Stomach (tissue), 9 donors: ENCODE measurements around the gene TF. TPM values are rescaled to one million over a fixed set of nuclear protein-coding genes. Genes with fewer than 3 reads are reported as not detected.

Source experiments
- DNase-seq, 2 donors: peaks; one replicate each; pipeline versions ENCODE4 v3.0.0 to v3.0.0-alpha.2; 2013 to 2019
- H3K27ac ChIP-seq, 5 donors: fragments of 200-600 bp in 4 of 5; sonication (generic) in 4 of 5; one replicate each; pipeline ENCODE4 v1.5.1; 2013 to 2019; ENCODE audit warnings: mild to moderate bottlenecking in 1 of 5, moderate library complexity in 1 of 5
- H3K27me3 ChIP-seq, 3 donors: fragments of 200-600 bp; sonication (generic); one replicate each; pipeline ENCODE4 v1.5.1; 2017 to 2019; ENCODE audit warnings: mixed run types in 1 of 3
- H3K36me3 ChIP-seq, 4 donors: fragments of 200-600 bp; sonication (generic); 1 replicate in 3 of 4; 2 replicates in 1 of 4; pipeline ENCODE4 v1.5.1; 2016 to 2019
- H3K4me1 ChIP-seq, 4 donors: fragments of 200-600 bp; sonication (generic); one replicate each; pipeline ENCODE4 v1.5.1; 2016 to 2019
- H3K4me3 ChIP-seq, 4 donors: fragments of 200-600 bp; sonication (generic) in 3 of 4; one replicate each; pipeline ENCODE4 v1.5.1; 2016 to 2019; ENCODE audit warnings: mild to moderate bottlenecking in 1 of 4
- H3K9me3 ChIP-seq, 4 donors: fragments of 200-600 bp; sonication (generic); one replicate each; pipeline ENCODE4 v1.5.1; 2016 to 2019
- EP300 ChIP-seq: sonication (generic); formaldehyde crosslinking; IDR thresholded peaks from one replicate; pipeline ENCODE4 v1.6.1; 2017; ENCODE audit warnings: antibody characterized with exemption
- POLR2A ChIP-seq, 4 donors: fragments of 450-650 bp; IDR thresholded peaks; one replicate each; pipeline ENCODE4 v1.6.1; 2016; ENCODE audit warnings: antibody characterized with exemption in 4 of 4, control low read depth in 2 of 4, mild to moderate bottlenecking in 1 of 4, moderate library complexity in 1 of 4
- POLR2AphosphoS5 ChIP-seq, 3 donors: sonication (generic); formaldehyde crosslinking; IDR thresholded peaks; one replicate each; pipeline ENCODE4 v1.6.1; 2016; ENCODE audit warnings: antibody characterized with exemption in 3 of 3
- WGBS, 5 donors: extraction: QIAGEN DNeasy Blood & Tissue Kit in 3 of 5; methylation state at CpG; one replicate each; pipeline versions ENCODE4 v1.1.5 to v1.1.7; 2013 to 2018; 5-methylcytosine and 5-hydroxymethylcytosine counted together
- intact Hi-C: fragments of 100-400 bp; cut with DNase I; formaldehyde crosslinking; loops from one replicate; pipeline ENCODE4 v1.15.1; 2023; ENCODE audit warnings: low total_unique reads
- polyA plus RNA-seq, 3 donors: library from polyadenylated mRNA; stranded (reverse); fragments of 200-250 nt; gene quantifications; one replicate each; pipeline ENCODE4 v1.2.3, GENCODE V29; 2013
- total RNA-seq, 5 donors: library from RNA; depleted of rRNA; stranded (reverse); fragments of >200 nt; gene quantifications; one replicate each; pipeline versions ENCODE4 v1.1.0 to v1.2.3, GENCODE V29; 2014 to 2016
- TF ChIP-seq, protein P1 (sequence below), 7 experiments: fragments of 450-650 bp in 4 of 7; fragments of 200-600 bp in 3 of 7; sonication (generic) in 3 of 7; IDR thresholded peaks; one replicate each; pipeline ENCODE4 v1.5.1; 2016 to 2019; ENCODE audit warnings: antibody characterized with exemption in 7 of 7, control low read depth in 2 of 7, mild to moderate bottlenecking in 1 of 7
- donor health status: healthy with polysubstance abuse.
- donor health status: Bipolar disorder and iron deficiency.
- donor health status: healthy.

Gene TF
- total and polyA plus RNA-seq, 8 donors, result under 0.01 to 16.2 (median 0.68) TPM; not detected in 1

DNA sequence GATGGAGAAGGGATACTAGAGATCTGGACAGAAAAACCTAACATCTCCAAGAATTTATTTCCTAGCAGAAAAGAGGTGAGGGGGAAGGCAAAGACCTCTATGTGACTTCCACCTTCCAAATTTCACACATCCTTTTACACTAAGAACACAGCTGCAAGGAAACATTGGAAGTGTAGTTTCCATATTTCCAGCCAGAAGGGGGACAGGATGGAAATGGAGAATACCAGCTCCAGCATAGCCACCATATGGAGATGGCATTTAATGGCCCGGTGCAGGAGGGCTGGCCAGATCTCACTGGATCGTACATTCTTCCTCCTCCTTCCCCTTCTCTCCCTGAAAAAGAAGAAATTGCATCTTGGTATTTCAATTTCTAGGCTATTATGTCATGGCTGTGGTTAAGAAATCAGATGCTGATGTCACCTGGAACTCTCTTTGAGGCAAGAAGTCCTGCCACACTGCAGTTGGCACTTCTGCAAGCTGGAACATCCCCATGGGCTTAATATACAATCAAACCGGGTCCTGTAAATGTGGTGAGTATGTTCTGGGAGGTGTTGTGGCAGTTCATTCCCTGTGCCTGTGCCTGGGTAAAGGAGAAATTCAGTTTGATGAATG is 36.9 kb upstream of the TF start:
- Histone ChIP-seq H3K4me3 (no peak overlapping the region), H3K36me3 (no peaks in the 10 kb centered on the region), H3K9me3 (no peaks in the 10 kb centered on the region), H3K27ac (no peak overlapping the region), H3K4me1 (no peaks in the 10 kb centered on the region), H3K27me3 (no peaks in the 10 kb centered on the region)
- 84 to 93% (median 91%) methylated on average over 3 of the region's 3 CpGs for WGBS, 5 donors
- DNase-seq, result no peak
- TF ChIP-seq EP300 (no peak), POLR2A (IDR thresholded peaks at IDR 0.05) (no peak), POLR2AphosphoS5 (IDR thresholded peaks at IDR 0.05) (no peak)
- TF ChIP-seq, protein P1, sequence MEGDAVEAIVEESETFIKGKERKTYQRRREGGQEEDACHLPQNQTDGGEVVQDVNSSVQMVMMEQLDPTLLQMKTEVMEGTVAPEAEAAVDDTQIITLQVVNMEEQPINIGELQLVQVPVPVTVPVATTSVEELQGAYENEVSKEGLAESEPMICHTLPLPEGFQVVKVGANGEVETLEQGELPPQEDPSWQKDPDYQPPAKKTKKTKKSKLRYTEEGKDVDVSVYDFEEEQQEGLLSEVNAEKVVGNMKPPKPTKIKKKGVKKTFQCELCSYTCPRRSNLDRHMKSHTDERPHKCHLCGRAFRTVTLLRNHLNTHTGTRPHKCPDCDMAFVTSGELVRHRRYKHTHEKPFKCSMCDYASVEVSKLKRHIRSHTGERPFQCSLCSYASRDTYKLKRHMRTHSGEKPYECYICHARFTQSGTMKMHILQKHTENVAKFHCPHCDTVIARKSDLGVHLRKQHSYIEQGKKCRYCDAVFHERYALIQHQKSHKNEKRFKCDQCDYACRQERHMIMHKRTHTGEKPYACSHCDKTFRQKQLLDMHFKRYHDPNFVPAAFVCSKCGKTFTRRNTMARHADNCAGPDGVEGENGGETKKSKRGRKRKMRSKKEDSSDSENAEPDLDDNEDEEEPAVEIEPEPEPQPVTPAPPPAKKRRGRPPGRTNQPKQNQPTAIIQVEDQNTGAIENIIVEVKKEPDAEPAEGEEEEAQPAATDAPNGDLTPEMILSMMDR (IDR thresholded peaks at IDR 0.05), result no peak
- intact Hi-C loops, result no loop called here

DNA sequence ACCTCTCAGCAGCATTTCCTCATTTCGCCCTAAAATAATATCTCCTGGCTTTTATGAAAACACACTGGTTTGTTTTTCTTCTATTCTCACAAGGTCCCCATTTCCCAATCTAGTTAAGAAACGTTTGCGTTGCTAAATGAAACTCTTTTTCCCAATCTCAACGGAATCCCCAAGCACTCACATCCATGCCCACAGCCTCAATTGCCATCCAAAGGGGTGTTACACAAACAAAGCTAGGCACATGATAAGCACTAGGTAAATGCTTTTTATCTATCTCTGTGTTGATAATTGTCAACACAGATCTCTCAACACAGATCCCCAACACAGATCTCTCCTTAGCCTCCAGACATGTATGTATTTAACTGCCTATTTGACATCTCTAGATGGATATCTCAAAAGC is 35.2 kb upstream of the TF start:
- no peak overlapping the region for H3K27ac ChIP-seq
- 48 to 64% (median 53%) methylated on average over 4 of the region's 4 CpGs for WGBS, 5 donors
- no peaks in the 10 kb centered on the region for H3K36me3 ChIP-seq
- H3K4me3 ChIP-seq, result no peak overlapping the region
- H3K9me3 ChIP-seq, result no peaks in the 10 kb centered on the region
- no peak for DNase-seq
- H3K4me1 ChIP-seq, result no peaks in the 10 kb centered on the region
- H3K27me3 ChIP-seq, result no peaks in the 10 kb centered on the region
- TF ChIP-seq, protein P1 (IDR thresholded peaks at IDR 0.05), result no peak
- TF ChIP-seq POLR2AphosphoS5 (IDR thresholded peaks at IDR 0.05), result no peak
- TF ChIP-seq EP300, result no peak
- no peak for TF ChIP-seq POLR2A (IDR thresholded peaks at IDR 0.05)
- intact Hi-C loops, result no loop called here

DNA sequence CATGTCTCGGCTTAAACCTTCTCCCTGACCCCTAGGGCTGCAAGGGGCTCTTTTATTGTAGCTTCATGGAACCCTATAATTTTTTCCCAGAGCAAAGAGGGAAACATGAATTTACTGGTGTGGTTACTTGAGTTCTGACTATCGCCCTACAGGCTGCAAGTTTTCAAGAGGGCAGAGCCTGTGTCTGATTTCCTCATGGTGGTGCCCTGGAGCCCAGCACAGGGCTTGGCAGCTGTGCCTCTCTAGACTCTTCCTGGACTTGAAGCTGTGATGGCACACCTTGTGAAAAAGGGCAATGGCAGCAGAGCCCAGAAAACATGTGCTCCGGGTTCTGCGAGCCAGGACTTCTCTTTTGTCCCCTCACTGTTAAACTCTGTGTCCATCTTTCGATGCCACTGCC is 34.2 kb upstream of the TF start:
- TF ChIP-seq, protein P1 (IDR thresholded peaks at IDR 0.05), result no peak
- no peak for TF ChIP-seq POLR2AphosphoS5 (IDR thresholded peaks at IDR 0.05)
- TF ChIP-seq EP300, result no peak
- TF ChIP-seq POLR2A (IDR thresholded peaks at IDR 0.05), result no peak
- WGBS, 5 donors, result 81 to 89% (median 82%) methylated on average over 5 of the region's 5 CpGs
- Histone ChIP-seq H3K27me3 (no peaks in the 10 kb centered on the region), H3K4me3 (no peak overlapping the region), H3K27ac (no peak overlapping the region), H3K9me3 (no peaks in the 10 kb centered on the region), H3K36me3 (no peaks in the 10 kb centered on the region), H3K4me1 (no peaks in the 10 kb centered on the region)
- intact Hi-C loops, result no loop called here
- no peak for DNase-seq

DNA sequence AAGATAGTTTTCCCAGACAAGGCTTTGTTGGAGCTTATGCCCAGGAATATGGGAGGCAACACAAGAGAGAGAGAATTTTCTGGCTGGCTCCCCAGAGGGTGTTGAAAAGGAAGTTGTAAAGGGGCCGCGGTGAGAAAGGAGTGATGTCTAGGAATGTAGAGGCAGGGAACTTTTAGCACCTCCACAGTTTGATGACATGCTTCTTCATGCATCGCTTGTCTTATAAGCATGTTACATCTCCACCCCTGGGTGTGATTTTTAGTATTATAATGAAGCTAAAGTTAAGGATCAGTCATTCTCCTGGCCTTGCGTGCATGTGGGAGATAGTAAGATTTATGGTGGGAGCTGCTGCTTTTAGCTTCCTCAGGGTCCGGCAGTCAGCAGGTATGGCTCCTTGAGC is 32.8 kb upstream of the TF start:
- WGBS, 5 donors, result 87 to 97% (median 92%) methylated on average over 5 of the region's 5 CpGs
- no peaks in the 10 kb centered on the region for H3K9me3 ChIP-seq
- intact Hi-C loops, result no loop called here
- no peak overlapping the region for H3K27ac ChIP-seq
- no peak overlapping the region for H3K4me3 ChIP-seq
- DNase-seq, result no peak
- no peaks in the 10 kb centered on the region for H3K36me3 ChIP-seq
- no peaks in the 10 kb centered on the region for H3K4me1 ChIP-seq
- TF ChIP-seq EP300, result no peak
- TF ChIP-seq POLR2AphosphoS5 (IDR thresholded peaks at IDR 0.05), result no peak
- TF ChIP-seq, protein P1 (IDR thresholded peaks at IDR 0.05), result no peak
- TF ChIP-seq POLR2A (IDR thresholded peaks at IDR 0.05), result no peak
- H3K27me3 ChIP-seq, result no peaks in the 10 kb centered on the region
